GM18498 (cell line): ENCODE results near the gene PACS2.

Experiments
- ATAC-seq: cut with Tn5 transposase; IDR thresholded peaks from one replicate; pipeline ENCODE4 v1.9.1; 2021; ENCODE audit warnings: mild to moderate bottlenecking, moderate library complexity; ENCODE audit not compliant: unreplicated experiment

Gene PACS2

DNA sequence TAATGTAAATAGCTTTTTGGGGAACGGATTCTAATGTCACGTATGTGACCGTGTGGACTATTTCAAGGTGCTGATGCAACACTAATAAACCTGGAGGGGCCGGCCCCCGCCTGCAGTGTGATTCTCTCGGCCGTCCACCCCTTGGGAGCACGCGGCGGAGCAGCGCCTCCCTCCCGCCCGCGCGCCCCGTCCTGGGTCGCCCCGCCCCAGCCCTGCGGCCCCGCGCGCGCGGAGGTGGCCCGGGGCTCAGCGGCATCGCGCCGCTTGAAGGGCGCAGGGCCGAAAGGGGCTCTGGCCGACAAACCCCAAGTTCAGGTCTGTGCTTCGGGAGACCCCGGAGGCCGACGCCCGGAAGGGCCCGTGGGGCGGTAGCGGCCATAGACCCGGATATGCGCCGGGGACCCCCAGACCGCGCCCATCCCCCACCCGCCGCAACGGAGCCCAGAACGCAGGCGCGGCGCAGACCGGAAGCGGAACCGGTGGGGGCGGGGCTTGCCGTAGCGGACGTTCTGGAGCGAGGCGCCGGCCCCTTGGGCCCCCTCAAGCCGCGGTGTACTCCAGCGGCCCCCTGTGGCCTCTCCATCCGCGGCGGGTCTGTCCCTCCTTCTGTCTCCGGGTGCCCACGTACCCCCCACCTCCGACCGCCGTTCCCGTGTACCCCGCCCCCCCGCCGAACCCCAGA is 83.6 kb downstream of the PACS2 start, which contains the start of gene TEX22:
TEX22 (plus strand) TSS at position 495 of the 682 bp plus-strand sequence. CDS start 803 bp downstream, outside the sequence.
- ATAC-seq, result peak; percentile 78

DNA sequence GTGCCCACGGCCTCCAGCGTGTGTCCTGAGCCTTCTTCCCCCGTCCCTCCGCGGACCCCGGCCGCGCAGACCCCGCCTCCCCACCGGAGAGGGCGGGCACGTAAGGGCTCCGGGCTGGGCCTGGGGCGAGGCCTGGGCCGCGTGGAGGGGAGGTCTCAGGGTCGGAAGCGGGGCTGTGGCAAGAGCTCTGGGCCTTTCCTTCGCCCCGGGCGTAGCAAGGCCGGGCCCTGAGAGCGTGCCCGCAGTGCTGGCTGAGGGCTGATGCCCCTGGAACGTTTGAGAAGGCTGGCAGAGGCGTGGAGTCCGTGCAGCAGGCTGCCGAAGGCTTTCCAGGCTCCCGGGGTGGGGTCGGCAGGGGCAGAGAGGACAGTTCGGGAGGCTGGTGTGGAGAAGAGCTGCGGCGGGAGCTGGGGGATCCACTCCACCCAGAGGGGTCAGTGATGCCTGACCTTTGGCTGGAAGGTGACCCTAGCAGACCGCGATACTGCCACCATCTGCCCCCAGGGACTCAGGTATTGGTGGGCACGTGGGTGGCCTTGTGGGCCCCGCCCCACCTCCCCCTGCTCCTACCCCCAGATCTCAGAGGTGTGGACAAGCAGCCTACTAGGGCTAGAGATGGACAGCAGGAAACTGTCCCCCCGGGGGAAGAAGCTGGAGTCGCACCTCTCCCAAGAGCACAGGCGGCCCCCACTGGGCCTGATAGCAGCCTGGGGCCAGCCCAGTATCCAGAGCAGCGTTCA is 84.3 kb downstream of the PACS2 start:
- ATAC-seq, result peak; percentile 39

DNA sequence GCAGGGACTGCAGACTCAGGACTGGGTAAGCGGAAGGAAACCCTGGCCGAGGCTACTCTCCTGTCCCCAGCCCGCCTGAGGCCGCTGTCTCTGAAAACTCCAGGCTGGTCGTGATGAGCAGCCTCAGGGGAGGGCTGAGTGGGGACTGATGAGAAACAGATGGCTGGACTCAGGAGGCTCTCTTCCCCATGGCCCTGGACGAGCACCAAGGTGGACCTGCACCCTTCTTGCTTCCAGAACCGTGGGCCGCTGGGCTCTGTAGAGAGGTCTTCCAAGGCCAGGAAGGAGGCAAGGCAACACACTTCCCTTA is 84.9 kb downstream of the PACS2 start:
- ATAC-seq, result no peak

DNA sequence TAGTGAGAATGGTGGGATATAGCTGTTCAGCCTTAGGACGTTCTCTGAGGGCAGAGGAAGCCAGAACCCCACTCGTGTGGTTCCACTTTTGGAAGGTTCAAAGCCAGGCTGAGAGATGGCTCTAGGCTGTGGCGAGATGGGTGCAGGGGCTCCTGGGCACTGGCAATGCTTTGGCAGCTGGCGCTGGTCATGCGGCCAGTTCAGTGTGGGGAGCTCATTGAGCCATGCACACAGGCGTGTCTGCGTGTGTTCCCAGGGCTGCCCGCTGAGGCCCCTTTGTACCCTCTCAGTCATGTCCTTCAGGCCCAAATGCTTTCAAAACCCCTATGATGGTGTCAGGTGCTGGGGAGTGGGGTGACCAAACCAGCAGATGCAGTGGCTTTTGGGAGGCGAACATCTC is 85.5 kb downstream of the PACS2 start:
- ATAC-seq, result no peak

DNA sequence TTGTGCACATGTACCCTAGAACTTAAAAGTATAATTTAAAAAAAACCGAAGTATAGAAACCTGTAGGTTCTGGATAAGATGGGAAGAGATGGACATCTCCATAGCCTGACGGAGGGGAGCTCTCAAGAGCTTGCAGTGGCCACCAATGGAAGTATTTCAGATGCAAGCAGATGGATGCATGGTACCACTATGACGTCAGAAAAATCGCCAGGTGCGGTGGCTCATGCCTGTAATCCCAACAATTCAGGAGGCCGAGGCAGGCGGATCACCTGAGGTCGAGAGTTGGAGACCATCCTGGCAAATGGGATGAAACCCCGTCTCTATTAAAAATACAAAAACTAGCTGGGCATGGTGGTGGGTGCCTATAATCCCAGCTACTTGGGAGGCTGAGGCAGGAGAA is 87.2 kb downstream of the PACS2 start:
- ATAC-seq, result no peak

DNA sequence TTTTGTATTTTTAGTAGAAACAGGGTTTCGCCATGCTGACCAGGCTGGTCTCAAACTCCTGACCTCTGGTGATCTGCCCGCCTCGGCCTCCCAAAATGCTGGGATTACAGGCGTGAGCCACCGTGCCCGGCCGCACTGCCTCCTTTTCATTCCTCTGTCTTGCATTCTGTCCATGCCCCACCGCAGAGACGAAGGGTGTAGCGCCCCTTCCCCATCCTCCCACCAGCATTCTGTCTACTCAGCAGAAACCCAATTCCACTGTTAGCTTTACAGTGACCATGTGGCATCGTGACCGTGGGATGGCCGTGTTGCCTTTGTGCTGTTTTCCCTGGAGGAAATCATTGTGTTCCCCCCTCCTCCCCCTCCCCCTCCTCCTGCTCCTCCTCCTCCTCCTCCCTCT is 94.0 kb downstream of the PACS2 start:
- ATAC-seq, result no peak

DNA sequence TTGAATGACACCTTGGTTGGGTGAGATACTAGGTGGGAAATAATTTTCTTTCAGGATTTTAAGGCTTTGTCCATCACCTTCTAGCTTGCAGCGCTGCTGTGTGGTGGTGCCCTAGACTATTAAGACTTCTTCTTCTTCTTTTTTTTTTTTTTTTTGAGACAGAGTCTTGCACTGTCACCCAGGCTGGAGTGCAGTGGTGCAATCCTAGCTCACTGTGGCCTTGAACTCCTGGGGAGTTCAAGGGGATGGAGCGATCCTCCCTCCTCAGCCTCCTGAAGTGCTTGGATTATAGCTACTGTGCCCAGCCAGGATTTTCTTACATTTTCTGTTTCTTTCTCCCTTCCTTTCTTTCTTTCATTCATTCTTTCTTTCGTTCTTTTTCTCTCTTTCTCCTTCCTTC is 94.8 kb downstream of the PACS2 start:
- no peak for ATAC-seq

DNA sequence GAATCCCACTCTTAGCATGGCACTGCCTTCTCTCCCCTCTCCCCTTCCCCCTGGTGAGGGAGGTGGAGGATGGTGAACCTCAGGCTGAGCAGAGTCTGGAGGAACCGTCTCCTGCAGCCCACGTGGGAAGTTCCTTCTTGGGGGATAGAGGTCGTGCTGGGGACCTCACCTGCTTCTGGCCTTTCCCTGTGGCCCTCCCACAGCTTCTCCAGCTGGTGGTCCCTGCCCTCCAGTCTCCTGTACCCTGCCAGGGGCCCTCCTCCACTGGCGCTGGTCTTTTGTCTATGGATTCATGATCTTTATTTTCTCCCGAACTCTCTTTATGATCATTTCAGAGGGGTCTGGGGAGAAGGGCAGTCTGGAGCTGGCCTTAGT is 96.1 kb downstream of the PACS2 start:
- ATAC-seq, result no peak

DNA sequence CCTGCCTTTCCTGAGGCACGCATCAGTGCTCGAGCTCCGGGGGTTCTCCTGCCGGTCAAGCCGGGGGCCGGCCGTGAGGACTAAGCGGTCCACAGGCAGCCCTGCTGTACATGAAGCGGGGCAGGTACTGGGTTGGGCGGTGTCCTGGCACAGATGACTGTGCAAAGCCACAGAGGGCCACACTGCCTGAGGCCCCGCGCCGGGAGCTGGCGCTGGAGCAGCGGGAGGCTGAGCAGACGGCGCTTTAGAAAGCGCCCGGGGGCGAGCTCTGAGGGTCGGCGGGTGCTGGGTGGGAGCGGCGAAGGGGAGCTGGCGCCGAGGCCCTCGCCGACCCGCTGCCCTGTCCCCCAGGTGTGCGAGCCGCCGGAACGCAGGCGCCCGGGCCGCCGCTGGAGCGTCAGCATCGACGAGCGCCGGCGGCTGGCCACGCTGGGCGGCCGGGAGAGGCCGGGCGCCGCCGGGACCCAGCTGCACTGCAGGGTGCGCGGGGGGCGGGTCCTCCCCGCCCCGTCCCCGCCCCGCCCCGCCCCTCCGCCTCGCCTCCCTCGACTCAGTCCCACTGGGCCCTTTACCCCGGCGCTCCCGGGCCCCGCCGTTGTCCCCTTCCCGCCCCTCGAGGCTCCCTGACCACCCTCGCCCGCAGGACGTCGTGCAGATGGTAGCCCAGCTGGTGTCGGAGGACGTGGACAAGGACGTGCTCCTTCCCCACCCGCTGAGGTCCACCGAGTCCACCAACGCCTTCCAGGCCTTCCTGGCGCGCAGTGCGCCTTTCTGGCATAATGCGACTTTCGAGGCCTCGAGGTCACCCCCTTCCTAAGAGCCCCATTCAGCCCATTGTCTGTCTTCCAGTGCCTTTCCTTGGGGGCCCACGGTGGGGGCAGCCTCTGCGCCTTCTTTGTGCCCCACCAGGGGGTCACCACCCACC is 96.7 kb downstream of the PACS2 start:
- no peak for ATAC-seq

DNA sequence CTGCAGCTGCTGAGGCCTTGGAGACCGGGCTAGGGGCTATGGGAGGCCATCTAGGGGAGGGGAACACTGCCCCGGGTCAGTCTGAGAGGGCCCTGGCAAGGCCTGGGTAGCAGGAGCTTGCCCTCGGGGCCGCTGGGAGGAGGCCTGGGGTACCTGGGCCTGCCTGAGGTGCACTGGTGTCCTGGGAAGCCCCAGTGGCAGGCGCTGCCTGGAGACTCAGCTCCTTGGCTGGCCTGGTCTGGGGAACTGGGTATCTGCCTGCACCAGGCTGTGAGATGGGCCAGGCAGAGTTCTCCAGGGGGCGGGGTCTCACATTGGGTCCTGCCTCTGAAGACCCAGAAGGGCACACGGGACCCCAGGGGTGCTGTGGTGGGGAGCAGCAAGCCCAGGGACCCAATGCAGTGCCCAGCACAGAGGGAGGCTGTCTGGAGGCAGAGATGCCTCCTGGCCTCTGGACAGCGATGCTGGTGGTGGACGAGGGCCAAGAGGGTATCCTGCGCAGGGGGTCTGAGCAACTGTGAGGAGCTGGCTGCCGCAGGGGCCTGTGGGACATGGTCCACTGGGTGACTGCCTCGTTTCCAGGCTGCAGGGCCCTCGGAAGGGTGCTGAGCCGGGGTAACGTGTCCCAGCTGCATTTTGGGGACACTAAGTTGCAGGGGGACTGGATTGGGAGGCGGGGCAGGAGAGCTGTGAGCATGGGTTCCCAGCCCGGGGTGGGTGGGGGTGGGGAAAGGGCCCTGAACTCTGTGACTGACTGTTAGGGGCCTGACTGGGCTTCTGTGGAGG is 97.6 kb downstream of the PACS2 start:
- ATAC-seq, result no peak

DNA sequence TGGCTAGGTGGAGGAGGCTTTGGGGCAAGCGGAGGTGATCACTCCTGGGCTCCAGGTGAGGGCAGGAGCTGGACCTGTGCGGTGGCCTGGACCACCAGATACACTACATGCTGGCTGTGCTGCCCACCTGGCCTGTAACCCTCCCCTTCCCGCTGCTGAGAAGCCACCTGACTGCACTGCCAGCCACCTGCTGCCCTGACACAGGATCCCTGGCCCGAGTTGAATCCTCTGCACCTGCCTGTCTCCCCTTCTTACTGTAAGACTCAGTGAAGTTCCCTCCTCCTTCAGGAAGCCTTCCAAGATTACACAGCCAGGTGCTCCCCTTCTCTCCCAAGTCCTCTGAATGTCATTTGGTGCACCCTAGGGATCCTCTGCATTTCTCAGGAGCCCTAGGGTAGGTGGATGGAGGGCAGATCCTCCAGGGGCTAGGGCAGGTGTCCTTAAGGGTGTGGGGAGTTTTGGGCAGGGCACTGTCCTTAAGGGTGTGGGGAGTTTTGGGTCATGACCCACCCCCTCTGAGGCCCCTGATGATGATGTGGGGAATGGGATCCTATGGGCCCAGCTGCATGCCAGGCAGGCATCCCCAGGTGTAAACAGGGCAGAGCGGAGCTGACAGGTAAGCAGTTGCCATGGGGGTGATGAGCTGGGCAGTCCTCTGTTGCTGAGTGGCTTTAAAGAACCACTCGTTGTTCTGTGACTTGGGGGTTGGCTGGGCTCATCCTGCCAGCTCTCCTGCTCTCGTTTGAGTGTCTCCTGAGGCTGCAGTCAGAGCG is 98.4 kb downstream of the PACS2 start:
- ATAC-seq, result no peak

DNA sequence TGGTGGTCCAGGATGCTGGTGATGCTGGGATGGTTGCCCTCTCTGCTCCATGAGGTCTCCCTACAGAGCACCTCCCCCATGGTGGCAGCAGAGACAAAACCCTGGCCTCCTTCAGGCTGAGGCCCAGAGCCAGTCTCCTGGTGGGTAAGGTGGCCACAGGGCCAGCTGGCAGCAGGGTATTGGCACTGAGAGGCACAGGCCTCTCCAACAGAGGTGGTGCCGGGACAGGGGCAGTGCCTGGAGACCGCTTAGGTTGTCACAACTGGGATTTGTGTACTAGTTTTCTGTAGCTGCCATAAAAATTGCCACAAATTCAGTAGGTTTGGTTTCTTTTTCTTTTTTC is 99.0 kb downstream of the PACS2 start:
- ATAC-seq, result no peak

DNA sequence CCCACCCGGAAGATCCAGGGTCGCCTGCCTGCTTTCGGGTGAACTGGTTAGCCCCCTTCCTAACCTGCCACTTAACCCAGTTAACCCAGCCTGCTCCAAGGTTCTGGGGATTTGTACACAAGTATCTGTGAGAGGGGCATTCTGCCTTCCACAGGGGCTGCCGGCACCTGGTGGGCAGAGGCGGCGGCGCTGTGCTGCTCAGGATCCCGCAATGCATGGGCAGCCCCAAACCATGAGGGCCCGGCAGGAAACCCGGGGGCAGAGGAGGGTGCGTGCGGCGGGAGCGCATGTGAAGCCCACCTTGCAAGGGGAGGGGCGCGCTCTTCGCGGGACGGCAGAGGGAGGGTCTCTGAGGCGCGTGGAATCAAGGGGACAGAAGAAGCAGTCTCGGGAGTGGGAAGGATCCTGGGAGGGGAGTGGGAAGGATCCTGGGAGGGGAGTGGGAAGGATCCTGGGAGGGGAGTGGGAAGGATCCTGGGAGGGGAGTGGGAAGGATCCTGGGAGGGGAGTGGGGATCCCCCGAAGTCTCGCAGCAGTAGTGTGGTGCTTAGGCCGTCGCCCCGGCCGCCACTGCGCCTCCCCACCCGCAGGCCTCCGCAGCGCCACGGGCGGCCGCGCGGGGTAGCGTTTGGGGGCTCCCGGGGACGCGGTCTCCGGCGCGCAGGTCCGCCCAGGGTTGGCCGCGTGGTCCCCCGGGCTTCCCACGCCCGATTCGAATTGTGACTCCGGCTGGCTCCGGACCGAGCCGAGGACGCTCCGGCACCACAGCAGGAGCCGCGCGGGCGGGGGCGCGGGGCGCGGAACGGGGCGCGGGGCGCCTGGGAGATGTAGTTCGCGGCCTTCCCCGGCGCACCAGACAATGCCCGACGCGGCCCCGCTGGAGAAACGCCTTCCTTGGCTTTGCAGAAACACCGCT is 100.2 kb downstream of the PACS2 start:
- peak; percentile 56 for ATAC-seq

DNA sequence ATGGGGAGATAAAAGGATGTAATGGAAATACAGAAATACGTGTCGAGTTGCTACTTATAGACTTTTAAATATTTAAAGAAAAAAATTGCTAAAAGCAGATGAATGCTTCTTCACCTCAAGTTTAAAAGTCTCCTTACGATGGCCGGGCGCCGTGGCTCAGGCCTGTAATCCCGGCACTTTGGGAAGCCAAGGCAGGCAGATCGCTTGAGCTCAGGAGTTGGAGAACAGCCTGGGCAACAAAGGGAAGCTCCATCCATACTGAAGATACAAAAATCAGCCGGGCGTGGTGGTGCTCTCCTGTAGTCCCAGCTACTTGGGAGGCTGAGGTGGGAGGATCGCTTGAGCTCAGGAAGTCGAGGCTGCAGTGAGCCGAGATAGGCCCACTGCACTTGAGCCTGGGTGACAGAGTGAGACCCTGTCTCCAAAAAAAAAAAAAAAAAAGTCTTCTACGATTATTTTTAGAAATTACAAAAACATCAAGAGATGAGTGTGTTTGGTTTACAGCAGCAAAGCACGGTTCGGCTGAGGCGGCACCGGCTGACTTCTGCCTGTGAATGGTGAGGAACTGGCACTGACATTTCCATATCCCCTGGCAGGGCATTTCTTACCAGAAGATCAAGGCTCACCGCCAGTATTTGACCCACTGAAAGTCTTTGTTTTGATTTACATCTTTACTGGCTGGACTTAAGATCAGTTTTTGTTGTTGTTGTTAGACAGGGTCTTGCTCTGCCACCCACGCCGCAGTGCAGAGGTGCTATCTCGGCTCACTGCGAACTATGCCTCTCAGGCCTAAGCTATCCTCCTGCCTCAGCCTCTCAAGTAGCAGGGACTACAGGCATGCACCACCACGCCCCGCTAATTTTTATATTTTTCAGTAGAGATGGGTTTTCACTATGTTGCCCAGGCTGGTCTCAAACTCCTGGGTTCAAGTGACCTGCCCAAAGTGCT is 101.2 kb downstream of the PACS2 start:
- ATAC-seq, result no peak

DNA sequence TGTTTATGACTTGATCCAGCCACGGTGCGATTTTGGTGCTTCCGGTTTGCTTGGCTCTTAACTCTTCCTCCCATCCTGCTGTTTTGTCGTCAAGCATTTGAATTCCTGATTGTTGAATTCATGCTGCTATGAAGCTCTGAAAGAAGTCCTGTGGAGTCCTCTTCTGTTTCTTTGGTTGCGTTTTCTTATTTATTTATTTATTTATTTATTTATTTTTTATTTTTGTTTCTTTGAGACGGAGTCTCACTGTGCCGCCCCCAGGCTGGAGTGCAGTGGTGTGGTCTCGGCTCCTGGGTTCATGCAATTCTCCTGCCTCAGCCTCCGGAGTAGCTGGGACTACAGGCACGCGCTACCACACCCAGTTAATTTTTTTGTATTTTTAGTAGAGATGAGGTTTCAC is 102.1 kb downstream of the PACS2 start:
- ATAC-seq, result no peak

DNA sequence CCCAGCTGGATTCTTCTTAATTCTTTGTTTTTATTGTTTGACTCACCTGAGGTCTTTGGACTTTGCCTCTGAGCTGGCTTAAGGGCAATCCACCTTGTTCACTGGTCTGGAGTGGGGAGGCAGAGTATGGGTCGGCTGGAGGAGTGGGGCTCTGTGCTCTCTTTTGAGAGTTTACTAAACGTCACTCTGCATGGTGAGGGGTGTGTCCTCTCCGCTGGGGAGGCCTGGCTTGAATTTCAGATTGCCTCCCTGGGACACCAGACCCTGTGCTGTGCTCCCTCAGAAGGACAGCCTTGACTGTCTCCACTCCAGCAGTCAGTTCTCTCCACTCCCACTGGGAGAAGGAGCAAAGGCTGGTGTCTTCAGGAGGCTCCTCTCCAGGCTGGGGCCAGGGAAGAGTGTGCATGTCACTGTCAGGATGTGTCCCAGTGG is 103.2 kb downstream of the PACS2 start:
- no peak for ATAC-seq

DNA sequence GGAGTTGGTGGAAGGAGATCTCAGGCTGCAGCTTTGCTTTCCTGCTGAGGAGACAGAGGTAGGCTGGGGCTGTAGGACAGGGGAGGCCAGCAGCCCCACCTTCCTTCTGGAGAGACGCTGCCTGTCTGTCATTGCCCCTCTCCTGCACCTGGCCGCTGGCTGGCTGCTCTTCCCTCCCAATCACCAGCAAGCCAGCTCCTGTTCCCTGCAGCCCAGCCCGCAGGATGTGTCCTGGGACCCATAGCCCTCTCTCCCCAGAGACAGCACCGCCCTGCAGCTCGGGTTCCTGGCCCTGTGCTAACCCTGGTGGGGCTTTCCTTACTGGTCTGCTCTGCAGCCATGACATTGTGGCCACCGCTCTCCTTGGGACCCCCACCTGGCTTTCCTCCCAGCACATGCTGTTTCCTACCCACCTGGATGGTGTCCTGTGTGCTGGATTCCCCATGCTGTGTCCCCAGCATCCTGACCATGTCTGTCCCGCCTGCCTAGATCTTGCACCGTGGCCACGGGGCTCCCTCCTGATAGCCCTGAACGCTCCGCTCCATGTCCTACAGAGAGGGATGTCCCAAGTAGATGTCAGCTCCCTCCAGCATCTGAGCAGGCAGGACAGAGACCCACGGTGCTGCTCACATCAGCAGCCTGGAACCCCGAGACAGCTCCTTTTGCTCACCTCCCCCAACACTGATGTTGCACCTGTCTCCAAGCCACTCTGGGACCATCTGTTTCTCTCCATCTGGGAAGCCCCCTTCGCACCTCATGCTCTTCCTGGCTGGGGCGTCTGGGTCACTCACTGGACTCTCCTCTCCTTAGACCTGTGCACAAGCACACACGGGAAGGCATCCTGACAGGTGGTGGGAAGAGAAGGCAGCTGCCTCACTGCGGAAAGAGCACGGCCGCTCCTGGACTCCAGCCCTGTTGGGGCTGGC is 104.0 kb downstream of the PACS2 start:
- no peak for ATAC-seq
